Activated CD8-positive, alpha-beta memory T cell treated with anti-CD3 and anti-CD28 coated beads for 24 hours (primary cell): ENCODE measurements around the gene LILRA1.
"Not testable (repeated sequence)": the region's sequence is repeated elsewhere in the genome, so short reads cannot be mapped to it uniquely, and the experiment has no call there.

Source experiments
- DNase-seq: peaks from one replicate; pipeline ENCODE4 v3.0.0-alpha.2; 2020

LILRA1 gene

DNA sequence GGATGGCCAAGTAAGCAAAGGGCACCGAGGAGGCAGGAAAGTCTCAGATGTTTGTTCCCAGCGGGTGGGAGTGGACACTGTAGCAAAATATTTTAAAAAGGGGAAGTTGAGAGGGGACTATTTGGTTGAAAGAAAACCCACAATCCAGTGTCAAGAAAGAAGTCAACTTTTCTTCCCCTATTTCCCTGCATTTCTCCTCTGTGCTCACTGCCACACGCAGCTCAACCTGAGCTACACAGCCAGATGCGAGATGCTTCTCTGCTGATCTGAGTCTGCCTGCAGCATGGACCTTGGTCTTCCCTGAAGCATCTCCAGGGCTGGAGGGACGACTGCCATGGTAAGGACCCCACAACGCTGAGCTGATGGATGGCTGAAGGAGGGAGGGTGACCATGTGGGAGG is at the start of gene LILRA1:
TSS of gene LILRA1 (plus strand) at position 188 of the 400 bp plus-strand sequence. CDS start 613 bp downstream, outside the sequence.
- DNase-seq, result not testable (repeated sequence)

DNA sequence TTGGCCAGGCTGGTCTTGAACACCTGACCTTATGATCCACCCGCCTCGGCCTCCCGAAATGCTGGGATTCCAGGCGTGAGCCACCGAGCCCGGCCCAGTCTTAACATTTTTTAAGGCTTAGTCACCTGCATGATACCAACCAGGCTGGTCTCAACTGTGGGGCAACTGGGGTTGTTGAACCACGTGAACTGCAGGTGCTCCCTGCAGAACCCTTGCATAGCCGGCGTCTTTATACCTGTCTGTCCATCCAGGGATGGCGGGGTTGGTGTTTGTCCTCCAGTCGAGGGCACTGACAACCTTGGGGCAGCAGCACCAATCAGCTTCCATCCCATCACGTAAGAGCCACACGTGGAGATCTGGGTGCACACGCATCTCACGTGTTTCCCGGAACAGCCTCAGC is 44.6 kb upstream of the LILRA1 start:
- DNase-seq, result no peak

DNA sequence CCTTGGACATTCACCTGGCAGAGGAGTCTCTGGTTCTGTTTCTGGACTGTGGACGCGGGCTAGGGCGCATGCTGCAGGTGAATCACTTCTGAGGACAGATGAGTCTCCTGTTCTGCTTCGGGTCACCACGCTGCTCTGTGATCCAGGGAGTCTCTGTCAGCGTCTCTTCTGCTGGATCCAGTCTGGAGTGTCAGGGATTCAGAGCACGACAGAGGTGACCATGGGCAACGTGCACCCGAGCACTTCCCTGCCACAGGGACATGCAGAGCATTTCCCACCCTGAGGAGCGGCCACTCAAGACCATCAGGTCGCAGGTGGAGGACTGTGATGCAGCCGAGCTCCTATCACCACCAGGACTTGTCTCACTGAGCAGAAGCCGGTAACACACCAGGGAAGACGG is 44.2 kb upstream of the LILRA1 start:
- DNase-seq, result no peak

DNA sequence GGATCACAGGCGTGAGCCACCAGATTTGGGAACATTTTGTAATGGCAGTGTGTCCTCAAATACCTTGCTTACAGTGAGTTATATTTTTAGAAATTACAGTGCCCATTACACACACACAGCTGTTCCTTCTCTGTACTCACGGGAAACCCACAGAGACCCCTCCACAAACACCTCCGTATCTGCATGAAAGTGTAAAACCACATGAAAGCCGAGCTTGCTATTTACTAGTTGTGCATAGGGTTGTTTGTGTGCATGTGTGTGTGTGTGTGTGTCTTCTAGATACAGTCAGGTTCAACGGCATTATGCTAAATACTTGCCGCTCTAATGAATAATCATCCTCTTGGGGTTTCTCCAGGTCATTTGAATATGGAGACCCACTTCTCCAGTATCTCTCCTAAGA is 42.1 kb upstream of the LILRA1 start:
- DNase-seq, result no peak

DNA sequence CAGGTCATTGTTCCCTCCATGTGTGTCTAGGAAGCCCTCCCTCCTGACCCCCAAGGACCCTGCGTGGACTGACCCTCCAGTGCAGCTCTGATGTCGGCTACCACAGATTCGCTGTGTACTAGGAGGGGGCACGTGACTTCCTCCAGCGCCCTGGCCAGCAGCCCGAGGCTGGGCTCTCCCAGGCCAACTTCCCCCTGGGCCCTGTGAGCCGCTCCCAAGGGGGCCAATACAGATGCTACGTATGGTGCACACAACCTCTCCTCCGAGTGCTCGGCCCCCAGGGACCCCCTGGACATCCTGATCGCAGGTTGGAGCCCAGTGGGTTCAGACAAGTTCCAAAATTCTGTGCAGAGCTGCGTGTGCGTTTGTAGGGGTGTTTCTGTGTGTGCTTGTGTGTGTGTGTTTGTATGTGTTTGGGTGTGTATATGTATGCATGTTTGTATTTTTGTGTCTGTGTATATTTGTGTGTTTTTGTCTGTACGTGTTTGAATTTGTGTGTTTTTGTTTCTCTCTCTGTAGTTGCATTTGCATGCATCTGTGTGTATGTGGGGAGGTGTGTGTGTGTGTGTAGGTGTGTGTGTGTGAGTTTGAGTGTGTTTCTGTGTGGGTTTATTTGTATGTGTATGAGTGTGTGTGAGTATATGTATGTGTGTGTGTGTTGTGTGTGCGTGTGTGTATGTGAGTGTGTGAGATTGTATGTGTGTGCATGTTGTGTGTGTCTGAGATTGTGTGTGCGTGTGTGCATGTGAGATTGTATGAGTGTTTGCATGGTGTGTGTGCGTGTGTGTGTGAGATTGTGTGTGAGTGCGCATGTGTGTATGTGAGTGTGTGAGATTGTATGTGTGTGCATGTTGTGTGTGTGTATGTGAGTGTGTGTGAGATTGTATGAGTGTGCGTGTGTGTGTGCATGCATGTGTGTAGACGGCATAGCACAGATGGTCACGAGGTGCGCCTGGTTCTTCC is 41.2 kb upstream of the LILRA1 start:
- DNase-seq, result no peak

DNA sequence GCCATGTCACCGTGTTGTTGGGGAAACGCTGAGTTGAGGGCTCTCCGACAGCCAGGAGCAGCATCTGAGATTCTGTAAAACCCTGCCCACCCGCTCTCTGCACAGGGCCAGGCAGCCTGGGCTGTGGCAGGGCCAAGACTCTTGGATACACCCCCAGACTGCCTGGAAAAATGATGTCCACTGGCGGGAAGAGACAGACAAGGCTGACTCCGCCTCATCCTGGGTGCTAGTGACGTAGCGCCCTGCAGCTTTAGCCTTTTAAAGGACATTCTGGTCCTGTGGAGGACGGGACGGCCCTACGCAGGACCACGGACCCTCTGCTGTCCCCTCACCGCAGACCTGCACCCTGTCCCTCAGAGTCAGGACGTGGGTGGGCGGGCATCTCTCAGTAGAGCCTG is 40.5 kb upstream of the LILRA1 start:
- no peak for DNase-seq

DNA sequence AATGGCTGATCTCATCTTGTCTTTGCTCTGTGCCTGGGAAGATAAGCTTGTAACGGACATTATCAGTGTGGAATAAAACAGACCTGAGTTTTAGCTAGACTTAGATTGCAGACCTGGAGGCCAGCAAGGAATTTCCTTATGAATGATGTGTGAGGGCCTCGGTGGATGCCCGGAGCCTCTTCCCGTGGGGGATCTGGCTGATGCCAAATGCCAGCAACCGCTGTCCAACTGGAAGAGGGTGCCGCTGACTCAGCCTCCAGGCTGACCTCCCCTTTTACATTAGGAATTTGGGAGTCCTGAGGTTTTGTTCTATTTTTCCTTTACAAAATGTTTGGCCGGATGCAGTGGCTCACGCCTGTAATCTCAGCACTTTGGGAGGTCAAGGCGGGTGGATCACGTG is 39.4 kb upstream of the LILRA1 start:
- no peak for DNase-seq

DNA sequence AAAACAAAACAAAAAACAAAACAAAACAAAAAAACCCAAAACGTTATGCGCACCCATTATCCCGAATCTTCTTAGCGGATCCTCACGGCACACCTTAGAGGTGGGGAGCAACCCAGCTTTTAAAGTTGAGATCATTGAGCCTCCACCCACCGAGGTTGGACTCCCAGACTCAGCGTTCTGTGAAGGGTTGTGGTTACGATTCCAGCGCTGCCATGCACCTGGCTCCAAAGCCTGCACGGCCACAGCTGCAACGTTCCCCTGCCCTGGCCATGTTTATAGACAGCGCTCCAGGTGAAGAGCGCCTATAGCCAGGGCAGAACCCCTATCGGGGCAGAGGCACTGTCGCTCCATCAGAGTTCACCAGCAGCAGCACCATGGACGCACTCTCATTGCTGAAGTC is 38.5 kb upstream of the LILRA1 start:
- DNase-seq, result no peak

DNA sequence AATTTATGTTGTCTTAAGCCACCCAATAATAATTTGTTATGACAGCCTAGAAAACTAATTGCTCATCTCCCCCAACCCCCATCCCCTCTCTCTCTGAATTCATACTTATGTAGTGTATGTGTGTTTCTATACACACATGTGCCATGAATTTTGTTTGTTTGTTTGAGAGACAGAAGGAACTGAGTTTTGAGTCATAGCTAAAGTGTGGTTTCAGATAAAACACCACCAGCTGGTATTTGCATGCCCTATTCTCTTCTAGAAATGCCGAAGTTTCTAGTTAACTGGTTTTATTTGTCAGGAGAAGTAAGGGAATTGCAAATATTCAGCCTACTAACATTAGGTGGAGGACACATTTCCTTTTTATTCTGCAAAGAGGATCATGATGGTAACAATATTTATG is 37.2 kb upstream of the LILRA1 start:
- no peak for DNase-seq

DNA sequence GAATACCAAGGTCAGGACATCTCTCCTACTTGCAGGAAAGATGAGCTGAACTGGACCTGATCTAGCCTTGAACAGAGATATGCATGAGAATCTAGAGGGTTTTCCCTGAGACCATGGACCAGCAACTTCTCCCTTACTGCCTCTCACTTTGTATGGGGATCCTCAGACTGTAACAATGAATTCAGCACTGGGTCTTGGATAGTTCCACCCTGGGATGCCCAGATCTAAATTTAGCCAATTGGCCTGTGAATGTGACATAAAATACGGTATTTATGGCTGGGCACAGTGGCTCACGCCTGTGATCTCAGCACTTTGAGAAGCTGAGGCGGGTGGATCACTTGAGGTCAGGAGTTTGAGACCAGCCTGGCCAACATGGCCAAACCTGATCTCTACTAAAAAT is 35.1 kb upstream of the LILRA1 start:
- DNase-seq, result no peak

DNA sequence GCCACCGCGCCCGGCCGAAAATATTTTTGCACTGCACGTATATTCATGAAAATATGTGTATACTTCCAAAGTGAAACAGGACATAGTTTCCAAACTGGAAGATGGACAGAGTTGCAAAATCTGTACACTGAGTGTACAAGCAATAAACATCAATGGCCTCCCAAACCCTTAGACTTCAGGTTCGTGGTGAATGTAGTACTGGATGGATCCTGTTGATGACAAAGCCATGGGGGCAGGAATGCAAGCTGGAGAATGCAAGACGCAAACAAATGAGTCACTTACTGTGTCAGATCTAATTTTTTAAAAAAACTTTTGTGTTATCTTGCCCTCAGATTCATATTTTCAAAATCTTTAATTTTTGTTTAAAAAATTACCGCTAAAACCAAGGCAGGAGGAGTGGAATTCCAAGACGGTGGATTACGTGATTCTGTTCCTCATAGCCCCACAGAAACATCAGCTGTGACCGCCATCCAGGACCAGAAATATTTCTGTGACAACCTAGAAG is 32.5 kb upstream of the LILRA1 start:
- DNase-seq, result no peak

DNA sequence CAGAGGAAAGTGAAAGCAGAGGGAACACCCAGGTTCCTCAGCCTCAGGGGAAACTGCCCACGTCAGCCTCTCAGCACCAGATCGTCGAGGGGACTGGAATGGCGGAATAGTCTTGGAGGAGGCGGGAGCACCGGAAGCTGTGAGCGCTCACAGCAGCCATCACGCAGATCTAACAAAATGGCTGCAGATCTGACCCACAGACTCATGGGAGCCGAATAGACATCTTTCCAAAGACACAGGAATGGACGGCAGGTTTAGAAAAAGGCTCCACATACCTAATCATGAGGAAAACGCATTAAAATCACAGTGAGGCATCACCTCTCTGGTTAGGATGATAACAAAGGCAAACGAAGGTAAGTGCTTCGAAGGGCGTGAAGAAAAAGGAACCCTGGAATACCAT is 31.6 kb upstream of the LILRA1 start:
- no peak for DNase-seq

DNA sequence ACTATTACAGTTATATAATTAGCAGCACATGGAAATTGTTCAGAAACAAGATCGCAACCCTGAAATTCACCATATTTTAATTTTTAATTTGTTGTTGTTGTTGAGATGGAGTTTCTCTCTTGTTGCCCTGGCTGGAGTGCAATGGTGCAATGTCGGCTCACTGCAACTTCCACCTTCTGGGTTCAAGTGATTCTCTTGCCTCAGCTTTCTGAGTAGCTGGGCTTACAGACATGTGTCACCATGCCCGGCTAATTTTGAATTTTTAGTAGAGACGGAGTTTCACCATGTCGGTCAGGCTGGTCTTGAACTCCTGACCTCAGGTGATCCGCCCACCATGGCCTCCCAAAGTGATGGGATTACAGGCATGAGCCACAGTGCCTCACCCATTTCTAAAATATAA is 30.2 kb upstream of the LILRA1 start:
- DNase-seq, result not testable (repeated sequence)

DNA sequence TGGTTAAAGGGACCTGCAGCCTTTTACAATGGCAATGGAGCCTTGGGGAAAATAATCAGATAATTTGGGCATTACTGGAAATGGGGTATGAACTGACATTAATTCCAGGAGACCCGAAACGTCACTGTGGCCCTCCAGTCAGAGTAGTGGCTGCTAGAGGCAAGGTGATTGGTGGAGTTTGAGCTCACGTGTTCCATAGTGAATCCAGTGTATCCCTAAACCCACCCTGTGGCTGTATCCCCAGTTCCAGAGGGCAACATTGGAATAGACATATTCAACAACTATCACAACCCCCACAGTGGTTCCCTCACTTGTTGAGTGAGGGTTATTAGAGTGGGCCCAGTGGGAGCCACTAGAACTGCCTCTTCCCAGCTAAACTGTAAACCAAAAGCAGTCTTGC is 23.1 kb upstream of the LILRA1 start:
- no peak for DNase-seq

DNA sequence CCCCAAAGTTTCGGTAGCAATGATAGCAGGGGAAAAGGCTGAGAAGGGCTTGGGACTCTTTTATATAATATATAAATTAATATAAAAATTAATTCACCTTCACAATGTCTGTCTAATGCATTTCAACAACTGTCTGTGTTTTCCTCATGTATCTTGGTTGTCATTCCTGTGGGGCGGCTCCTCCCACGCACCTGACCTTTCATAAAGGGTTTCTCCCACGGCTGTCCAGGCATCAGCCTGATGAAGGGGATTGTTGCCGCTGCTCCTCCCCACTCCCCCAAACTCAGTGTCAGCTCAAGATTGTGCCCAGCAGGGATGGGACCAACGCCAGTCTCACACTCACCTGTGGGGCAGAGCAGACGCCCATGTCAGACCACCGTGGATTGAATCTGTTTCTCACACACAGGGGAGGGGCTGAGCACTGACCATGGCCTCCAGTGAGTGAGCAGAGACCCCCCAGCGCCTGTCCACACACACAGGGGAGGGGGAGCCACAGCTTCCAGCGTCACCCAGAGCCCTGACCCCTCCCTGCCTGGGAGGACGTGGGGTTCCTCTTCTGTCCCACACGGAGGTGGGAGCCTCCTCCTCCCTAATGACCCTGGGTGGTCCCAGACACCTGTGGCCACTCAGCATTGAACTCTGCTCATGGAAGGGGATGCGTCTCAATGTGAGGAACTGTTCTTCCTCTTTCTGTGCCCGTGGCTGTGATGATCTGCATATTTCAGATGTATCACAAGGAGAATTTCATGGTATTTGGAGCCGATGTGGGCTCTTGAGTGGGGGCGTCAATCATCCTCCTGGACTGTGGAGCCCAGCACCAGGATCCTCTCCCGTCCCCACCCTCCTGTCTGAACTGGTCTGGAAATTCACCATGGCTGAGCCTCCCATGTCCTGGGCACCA is 21.5 kb upstream of the LILRA1 start:
- DNase-seq, result not testable (repeated sequence)

DNA sequence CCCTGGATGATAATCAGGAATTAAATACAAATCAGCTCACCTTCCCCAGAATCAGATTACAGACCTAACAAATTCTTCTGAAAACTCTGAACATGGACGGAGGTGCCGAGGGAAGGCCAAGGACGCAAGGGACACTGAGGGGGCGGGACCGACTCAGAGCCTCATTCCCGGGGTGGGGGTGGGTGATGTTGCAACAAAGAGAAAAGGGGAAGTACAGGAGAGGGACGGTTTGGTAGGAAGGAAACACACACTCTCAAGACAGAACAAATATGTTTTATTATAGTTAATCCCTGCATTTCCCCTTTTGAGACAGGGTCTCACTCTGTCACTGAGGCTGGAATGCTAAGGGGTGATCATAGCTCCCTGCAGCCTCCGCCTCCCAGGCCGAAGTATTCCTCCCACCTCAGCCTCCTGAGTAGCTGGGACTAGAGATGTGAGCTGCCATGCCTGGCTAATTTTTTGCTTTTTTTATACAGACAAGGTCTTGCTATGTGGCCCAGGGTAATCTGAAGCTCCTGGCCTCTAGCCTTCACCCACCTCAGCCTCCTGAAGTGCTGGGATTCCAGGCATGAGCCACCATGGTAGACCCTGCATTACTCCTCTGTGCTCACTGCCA is 20.6 kb upstream of the LILRA1 start:
- DNase-seq, result no peak

DNA sequence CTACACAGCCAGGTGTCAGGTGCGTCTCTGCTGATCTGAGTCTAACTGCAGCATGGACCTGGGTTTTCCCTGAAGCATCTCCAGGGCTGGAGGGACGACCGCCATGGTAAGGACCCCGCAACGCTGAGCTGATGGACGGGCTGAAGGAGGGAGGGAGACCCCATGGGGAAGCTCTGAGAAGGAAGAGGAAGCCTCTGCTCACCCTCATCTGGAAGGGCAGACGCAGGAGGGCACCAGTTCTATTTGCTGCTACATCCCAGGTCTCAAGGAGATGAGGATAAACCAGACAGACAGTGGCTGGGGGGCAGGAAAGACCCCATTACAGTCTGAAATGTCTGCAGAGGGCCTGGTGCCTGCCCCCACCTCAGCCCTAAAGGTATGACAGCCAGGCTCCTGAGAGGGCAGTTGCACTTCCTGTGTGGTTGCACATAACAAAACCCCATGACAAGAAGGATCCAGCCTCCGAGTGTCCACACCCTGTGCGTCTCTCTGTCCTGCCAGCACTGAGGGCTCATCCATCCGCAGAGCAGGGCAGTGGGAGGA is 20.0 kb upstream of the LILRA1 start, which contains the start of gene LILRA2:
TSS of gene LILRA2 (plus strand) at position 461 of the 543 bp plus-strand sequence. CDS start 89 bp downstream, outside the sequence.
- no peak for DNase-seq

DNA sequence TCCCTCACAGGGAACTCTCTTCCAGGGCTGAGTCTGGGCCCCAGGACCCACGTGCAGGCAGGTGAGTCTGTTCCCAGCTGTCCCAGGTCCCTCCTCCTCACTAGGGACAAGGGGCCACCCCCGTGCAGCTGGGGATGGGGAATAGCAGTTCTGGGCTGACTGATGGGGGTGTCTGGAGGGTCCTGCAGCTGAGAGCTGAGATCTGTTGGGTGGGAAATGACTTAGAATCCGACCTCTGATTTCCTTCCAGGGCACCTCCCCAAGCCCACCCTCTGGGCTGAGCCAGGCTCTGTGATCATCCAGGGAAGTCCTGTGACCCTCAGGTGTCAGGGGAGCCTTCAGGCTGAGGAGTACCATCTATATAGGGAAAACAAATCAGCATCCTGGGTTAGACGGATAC is 19.4 kb upstream of the LILRA1 start:
- no peak for DNase-seq

DNA sequence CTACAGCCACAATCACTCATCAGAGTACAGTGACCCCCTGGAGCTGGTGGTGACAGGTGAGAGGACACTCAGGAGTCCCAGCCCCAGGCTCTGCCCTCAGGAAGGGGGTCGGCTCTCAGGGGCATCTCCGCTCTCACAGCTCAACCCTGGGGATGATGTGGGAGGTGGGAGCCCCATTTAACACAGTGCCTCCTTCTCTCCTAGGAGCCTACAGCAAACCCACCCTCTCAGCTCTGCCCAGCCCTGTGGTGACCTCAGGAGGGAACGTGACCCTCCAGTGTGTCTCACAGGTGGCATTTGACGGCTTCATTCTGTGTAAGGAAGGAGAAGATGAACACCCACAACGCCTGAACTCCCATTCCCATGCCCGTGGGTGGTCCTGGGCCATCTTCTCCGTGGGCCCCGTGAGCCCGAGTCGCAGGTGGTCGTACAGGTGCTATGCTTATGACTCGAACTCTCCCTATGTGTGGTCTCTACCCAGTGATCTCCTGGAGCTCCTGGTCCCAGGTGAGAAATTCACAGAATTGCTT is 18.8 kb upstream of the LILRA1 start:
- no peak for DNase-seq

DNA sequence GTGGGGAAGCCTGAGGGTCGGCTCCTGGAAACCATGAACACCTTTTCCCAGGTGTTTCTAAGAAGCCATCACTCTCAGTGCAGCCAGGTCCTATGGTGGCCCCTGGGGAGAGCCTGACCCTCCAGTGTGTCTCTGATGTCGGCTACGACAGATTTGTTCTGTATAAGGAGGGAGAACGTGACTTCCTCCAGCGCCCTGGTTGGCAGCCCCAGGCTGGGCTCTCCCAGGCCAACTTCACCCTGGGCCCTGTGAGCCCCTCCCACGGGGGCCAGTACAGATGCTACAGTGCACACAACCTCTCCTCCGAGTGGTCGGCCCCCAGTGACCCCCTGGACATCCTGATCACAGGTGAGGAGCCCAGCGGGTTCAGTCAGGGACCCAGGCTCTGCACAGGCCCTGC is 18.2 kb upstream of the LILRA1 start:
- not testable (repeated sequence) for DNase-seq

DNA sequence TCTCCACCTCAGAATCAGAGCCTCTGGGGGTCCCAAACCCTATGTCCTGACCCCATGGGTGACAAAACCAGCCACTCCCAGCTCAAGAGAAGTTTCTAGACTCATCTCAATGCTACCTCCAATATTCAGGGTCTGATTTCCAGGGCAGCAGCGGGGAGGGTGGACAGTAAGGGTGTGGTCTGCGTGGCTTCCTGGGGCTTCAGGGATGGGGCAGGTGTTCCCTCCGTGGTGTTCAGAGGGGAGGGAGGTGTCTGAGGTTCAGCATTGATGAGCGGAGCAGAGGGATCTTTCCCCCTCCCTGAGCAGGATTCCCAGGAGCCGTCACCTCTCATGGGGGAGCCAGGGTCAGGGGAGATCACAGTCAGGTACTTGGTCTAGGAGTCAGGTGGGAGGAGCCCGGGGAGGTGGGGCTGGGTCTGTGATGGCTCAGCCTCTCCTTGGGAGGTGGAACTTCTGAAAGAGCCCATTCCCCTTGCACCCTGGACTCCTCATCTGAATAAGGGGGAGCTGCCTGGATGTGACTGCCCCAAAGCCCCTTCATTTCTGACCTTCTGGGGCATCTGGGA is 16.9 kb upstream of the LILRA1 start:
- no peak for DNase-seq

DNA sequence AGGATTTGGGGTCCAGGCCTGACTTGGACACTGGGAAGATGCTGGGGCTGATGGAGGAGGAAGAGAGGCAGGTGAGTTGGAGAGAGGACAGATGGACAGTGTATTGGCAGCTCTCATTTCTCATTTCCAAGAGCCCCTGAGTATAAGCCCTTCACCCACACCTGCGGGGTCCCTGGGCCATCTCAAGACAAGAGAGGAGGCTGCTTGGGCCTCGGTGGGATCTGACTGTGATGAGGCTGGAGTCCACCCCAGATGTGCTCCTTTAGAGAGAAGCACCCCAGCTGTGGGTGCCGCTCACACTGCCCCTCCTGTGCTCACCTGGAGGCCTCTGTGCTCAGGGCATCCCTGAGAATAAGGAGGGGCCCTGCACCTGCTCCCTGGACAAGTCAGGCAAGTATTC is 16.1 kb upstream of the LILRA1 start:
- DNase-seq, result no peak
